Astrocyte (in vitro differentiated cells and primary cell): ENCODE data around the gene RSRP1.

ENCODE experiments used
- CTCF ChIP-seq: IDR thresholded peaks from 2 replicates; pipeline ENCODE4 v1.5.1; 2011; ENCODE audit warnings: low read depth, mild to moderate bottlenecking, inconsistent platforms, low read length, moderate library complexity; ENCODE audit not compliant: insufficient read depth
- EZH2 ChIP-seq: IDR thresholded peaks from 2 replicates; pipeline ENCODE4 v1.6.1; 2012; ENCODE audit warnings: mild to moderate bottlenecking, low read length, inconsistent platforms; ENCODE audit not compliant: insufficient read depth

DNA sequence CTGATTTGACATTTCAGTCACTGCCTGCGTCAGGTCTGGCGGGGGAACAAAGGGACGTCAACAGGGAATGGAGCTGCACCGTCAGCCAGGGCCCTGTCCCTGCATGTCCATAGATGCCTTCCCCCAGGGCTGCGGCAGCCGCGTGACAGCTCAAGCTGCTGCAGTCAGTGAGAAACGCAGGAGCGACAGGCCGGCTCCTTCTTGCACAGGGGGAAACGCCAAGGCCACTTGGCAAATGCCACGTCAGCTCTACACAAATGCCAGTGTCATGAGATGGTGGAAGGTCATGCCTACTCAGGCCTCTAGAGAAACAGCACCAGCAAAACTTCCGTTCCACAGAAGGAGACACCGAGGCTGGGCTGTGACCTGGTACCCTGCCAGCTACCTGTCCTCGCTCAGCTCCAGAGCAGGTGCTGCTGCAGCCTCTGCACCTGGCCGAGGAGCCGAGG is 52.7 kb downstream of the RSRP1 start:
- TF ChIP-seq CTCF = no peak
- no peak for TF ChIP-seq EZH2
